Keratinocyte (primary cell): ENCODE results near the gene DTNBP1.

Experiments used
- EZH2 ChIP-seq: IDR thresholded peaks from one replicate; pipeline ENCODE4 v1.6.1; 2012; ENCODE audit warnings: inconsistent platforms, mild to moderate bottlenecking, low read length, moderate library complexity
- TF ChIP-seq, protein P1 (sequence below), 3 experiments: IDR thresholded peaks in 1 of 3; conservative IDR thresholded peaks in 1 of 3; optimal IDR thresholded peaks in 1 of 3; 2 replicates in 2 of 3; 3 replicates in 1 of 3; pipeline versions ENCODE3 to v1.5.1; 2011; ENCODE audit warnings: low read length in 3 of 3, mild to moderate bottlenecking in 3 of 3, moderate library complexity in 2 of 3, control low read depth in 1 of 3, inconsistent platforms in 1 of 3; ENCODE audit not compliant: insufficient read depth in 2 of 3; ENCODE audit errors: extremely low read depth in 1 of 3

DNA sequence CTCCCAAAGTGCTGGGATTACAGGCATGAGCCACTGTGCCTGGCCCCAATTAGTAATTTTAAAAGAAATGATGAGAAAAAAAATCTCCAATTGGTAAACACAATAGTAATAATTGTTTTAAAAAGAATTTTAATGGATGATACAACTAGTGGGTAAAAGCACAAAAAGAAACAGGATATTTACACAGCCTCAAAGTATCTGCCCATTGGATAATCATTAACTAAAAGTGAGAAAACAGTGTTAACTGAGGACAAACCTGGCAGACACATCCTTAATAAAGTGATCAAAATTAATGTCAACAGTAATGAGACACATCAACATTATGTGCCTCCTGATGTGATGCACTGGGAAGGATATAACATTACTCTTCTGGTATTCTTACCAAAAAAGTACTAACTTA, 24.5 kb downstream of the DTNBP1 start:
- TF ChIP-seq, protein P1, sequence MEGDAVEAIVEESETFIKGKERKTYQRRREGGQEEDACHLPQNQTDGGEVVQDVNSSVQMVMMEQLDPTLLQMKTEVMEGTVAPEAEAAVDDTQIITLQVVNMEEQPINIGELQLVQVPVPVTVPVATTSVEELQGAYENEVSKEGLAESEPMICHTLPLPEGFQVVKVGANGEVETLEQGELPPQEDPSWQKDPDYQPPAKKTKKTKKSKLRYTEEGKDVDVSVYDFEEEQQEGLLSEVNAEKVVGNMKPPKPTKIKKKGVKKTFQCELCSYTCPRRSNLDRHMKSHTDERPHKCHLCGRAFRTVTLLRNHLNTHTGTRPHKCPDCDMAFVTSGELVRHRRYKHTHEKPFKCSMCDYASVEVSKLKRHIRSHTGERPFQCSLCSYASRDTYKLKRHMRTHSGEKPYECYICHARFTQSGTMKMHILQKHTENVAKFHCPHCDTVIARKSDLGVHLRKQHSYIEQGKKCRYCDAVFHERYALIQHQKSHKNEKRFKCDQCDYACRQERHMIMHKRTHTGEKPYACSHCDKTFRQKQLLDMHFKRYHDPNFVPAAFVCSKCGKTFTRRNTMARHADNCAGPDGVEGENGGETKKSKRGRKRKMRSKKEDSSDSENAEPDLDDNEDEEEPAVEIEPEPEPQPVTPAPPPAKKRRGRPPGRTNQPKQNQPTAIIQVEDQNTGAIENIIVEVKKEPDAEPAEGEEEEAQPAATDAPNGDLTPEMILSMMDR (optimal IDR thresholded peaks at IDR 0.05 in 1 of 3, IDR thresholded peaks at IDR 0.05 in 1 of 3, conservative IDR thresholded peaks at IDR 0.05 in 1 of 3; ENCODE audit: extremely low read depth in 1 of 3, insufficient read depth in 2 of 3, low read length in 3 of 3): no peak
- TF ChIP-seq EZH2: no peak
